GM12801 (cell line): Measurements from ENCODE around the gene ACTR2.

Experiments
- TF ChIP-seq, protein P1 (sequence below): IDR thresholded peaks from one replicate; pipeline ENCODE4 v1.5.1; 2011; ENCODE audit warnings: control low read depth; ENCODE audit not compliant: insufficient read length; ENCODE audit errors: extremely low read depth

ACTR2 gene

DNA sequence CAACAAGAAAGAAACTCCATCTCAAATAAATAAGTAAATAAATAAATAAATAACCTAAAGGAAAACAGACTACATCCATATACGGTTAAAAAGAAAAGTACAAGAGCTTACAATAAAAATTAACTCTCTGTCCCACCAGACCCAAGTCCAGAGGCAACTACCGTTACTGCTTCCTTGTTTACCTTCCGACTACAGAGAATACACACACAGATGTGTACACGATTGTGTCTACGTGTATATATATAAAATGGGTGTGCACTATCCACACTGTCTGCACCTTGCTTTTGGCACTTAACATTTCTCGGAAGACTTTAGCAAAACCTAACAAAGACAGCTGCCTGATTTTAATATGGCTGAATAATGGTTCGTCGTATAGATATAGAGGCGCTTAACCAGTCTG lies 69.9 kb downstream of the ACTR2 start:
- TF ChIP-seq, protein P1, sequence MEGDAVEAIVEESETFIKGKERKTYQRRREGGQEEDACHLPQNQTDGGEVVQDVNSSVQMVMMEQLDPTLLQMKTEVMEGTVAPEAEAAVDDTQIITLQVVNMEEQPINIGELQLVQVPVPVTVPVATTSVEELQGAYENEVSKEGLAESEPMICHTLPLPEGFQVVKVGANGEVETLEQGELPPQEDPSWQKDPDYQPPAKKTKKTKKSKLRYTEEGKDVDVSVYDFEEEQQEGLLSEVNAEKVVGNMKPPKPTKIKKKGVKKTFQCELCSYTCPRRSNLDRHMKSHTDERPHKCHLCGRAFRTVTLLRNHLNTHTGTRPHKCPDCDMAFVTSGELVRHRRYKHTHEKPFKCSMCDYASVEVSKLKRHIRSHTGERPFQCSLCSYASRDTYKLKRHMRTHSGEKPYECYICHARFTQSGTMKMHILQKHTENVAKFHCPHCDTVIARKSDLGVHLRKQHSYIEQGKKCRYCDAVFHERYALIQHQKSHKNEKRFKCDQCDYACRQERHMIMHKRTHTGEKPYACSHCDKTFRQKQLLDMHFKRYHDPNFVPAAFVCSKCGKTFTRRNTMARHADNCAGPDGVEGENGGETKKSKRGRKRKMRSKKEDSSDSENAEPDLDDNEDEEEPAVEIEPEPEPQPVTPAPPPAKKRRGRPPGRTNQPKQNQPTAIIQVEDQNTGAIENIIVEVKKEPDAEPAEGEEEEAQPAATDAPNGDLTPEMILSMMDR: no peak

- TF ChIP-seq, protein P1: no peak
Observed at GRCh38 chr2:65298089-65298488, 70.5 kb downstream of the ACTR2 start.

DNA sequence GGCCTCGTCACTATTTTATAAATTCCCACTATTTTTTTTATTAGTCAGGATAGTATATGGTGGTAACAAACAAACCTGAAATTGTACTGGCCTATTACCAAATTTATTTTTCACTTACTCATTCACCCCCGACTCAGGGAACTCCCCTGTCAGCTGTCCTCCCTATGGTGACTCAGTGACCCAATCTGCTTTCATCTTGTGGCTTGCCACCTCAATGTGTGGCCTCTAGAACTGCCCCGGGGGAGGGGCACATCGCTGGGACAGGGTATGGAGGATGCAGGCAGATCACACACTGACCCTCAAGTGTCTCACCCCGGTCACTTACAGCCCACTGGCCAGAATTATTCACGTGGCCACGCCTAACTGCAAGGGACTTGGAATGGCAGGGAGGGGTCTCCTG lies 71.6 kb downstream of the ACTR2 start:
- TF ChIP-seq, protein P1: no peak

DNA sequence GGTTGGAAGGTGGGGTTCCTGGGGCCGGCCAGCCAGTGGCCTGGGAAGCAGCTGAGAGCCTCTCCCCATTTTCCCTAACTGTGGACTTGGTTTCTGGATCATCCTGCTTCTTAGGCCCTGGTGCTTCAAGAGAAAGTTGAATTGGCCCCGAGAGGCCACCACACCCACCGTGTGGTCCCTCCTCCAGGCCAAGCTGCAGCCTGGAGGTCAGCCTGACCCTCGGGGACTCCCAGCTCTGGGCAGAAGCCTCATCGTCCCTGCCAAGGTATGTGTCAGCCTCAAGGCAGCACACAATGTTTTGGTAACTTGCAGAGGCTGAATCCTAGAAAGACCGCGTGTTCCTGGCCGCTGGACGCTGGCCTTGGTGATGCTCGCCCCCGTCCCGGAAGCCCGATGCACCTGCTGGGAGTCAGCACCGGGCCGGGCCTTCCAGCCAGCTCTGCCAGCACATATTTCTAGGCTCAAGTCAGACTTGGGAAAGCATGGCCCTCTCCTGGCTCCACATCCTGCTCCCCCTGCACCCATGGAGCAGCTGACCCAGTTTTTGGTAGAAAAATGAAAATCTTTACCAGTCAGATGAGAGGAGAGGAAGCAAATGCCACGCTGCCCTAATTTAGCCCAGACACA lies 72.6 kb downstream of the ACTR2 start:
- TF ChIP-seq, protein P1: no peak

DNA sequence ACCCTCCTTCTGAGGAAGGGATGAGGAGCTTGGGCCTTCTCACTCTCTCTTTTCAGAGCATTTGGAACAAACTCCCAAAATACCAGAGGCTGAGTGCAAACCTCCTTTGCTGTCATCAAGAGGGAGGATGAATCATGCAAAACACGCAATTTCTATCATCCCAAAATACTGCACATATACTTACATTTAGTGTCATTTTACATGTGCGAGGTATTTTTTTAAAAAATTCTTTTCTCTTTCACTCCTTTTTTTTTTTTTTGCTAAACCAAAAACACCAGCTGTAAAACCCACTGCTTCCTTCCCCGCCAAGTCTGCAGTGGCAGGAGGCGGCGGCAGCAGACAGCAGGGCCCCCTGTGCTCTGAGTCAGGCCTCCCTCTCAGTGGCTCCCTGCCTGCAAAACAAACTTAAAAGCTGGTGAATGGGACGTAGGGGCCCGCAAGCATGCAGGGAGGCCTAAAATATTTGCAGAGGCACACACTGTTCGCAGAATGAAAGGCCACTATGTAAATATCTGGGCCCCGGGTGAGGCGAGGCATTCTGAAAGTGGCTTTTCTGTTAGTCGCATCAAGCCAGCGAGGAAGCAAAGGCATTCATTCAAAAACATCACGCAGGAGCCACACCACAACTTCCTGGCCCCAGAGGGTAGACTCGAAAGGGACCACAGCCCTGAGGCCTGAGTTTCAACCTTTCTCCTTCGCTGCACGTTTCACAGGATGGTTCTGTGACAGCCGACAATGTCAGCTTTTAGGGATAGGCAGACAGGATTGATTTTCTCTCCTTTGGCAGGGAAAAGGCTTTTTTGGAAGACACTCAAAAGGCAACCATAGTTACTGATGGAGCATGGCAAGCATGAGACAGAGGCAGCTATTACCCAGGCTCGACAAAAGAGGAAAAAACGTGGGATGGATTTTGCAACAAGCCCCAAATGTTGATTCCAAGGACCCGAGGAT lies 73.4 kb downstream of the ACTR2 start:
- TF ChIP-seq, protein P1: no peak

DNA sequence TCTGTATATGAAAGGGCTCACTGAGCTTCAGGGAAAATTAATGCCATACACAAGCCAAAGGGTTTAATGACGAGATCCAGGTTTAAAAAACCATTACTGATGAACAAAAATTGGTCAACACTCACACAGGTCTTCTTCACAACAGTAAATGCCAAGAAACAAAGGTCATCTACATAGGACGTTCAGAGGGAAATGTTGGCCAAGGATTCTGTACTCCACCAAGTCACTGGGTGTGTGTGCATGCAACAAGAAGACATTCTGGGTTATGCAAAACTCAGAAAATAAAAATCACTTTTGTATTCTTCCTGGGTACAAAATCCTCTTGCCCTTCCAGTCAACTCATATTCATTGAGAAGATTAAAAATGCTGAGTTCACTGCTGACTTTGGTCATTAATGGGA lies 78.3 kb downstream of the ACTR2 start:
- TF ChIP-seq, protein P1: no peak

DNA sequence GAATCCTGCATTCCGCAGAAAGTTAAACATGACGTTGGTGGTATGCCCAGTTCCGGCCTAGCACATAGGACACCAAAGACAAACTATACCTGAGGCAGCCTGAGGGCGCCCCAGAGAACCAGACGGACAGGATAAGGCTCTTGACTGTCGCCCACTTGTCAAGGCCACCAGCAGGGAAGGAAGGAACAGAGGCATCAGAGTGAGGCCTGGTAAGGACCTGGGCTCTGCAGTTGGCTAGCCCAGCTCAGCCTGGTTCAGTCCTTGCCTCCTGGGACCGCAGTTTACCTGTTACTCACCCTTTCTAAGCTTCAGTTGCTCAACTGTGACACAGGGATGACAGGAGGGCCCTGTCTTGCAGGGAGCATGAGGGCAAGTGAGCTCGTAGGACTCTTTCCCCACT lies 82.1 kb downstream of the ACTR2 start:
- TF ChIP-seq, protein P1: no peak
